Effector CD8-positive, alpha-beta T cell (primary cell): ENCODE measurements around the gene MPP4.
"Not testable (repeated sequence)": the region's sequence is repeated elsewhere in the genome, so short reads cannot be mapped to it uniquely, and the experiment has no call there.

Experiments
- DNase-seq: peaks from one replicate; lab custom pipeline; 2025; lab: John Stamatoyannopoulos, UW

The MPP4 gene

DNA sequence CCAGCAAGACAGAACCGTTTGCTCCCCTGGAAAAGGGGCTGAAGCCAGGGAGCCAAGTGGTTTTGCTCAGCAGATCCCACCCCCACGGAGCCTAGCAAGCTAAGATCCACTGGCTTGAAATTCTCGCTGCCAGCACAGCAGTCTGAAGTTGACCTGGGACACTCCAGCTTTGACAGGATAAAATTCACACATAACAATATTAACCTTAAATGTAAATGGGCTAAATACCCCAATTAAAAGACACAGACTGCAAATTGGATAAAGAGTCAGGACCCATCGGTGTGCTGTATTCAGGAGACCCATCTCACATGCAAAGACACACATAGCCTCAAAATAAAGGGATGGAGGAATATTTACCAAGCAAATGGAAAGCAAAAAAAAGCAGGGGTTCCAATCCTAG is 27.2 kb downstream of the MPP4 start:
- not testable (repeated sequence) for DNase-seq

DNA sequence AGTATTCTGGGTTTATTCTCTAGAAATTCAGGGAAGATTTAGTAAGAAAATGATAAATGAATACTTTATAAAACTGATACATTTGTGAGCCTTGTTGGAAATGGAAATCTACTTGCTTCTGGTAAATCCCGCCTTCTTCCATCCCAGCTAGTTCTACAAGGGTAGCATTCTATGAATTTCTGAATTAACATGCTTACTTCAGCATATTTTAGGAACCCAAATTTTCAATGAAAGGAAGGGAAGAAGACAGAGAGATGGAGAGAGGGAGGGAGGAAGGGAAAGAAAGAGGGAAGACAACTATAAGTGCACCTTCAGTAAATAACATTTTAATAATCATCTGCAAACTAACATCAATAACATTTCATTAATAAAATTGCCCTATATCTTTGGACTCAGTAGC is 28.6 kb downstream of the MPP4 start:
- DNase-seq: no peak

DNA sequence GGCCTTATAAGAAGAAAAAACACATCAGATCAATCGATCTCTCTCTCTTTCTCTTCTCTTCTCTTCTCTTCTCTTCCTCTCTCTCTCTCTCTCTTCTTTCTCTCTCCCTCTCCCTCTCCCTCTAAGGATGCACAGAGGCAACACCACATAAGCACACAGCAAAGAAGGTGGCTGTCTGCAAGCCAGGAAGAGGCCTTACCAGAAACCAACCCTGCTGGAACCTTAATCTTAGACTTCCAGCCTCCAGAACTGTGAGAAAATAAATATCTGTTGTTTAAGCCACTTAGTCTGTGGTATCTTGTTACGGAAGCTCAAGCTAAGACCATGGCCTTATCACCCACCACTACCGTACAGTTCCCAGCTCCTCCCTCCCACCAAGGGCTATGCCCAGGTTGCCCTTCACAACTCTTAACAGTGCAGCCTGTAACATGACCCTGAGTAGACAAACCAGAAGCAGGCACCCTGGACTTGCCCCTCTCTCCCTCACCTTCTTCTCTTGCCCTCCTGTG is 30.0 kb downstream of the MPP4 start:
- no peak for DNase-seq

DNA sequence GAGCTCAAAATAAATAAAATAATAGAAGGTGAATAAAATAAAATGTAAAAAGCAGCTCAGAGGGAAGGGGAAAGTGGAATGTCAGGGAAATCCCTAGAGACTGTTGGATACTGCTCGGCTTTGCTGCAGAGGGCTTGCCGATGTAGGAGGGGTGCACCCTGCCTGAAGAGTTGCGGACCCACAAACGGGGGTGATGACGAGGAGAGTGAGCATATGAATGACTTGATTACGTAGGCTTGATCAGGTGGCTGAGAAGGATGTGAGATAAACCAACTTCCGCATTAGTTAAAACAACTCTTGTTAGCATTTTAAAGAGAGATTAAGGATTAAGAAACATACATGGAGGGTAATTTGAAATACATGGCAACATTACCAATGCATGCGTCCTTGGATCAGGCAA is 34.1 kb downstream of the MPP4 start:
- DNase-seq: no peak

DNA sequence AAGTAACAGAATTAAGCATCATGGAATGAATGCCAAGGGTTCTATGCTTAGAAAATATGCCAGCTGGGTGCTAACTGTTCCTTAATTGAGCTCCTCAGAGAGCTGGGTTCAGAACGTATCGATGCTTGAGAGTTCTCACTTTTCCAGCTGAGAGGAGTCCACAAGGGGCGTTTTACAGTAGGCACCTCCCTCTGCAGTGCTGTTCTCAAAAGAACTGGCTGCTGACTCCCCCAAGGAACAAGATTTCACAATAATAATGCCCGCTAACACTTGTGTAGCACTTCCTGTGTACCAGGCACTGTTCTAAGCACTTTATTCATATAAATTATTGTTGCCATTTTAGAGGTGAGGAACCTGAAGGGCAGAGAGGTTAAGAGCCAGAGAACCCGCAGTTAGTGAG is 37.1 kb downstream of the MPP4 start:
- DNase-seq: no peak

DNA sequence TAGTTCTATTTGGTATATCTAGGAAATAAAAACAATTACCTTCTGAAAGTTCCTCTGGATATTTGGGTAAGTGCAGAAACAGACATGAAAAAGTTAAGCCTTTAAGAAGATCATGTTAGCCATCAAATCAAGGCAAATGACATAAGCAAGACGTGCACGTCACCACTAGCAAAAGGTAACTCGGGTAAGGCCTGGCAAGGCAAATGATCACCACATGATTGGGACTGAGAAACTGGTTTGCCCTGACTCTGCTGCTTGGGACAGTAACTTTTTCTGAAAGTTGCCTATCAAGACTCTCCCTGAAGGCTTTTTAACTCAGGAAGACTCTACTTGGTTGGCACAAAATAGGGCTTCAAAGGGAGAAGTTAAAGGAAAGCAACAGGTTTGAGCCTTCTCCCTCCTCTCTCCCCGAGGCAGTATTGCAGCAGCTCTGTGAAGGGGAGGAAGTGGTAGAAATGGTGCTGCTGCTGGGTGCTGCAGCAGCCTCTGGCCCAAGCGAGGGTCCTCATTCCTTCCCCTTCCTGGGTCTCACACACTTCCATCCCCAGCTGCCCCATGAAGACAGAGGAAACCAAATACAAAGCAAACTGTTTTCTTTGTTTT is 38.0 kb downstream of the MPP4 start:
- DNase-seq: no peak

DNA sequence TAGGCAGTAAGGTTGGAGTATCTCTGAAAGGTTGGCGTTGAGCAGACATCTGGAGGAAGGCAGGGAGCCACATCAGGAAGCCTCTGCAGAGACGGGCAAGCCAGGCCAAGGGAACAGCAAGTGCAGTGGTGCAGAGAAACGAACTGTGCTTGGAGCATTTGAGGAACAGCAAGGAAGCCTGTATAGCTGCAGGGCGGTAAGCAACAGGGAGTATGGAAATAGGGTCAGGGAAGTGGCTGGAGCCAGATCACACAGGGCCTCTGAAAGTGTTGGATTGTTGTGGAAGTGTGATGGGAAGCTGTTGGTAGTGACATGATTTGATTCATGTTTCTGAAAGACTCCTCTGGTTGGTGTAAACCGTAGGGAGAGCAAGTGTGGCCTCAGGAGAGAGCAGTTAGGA is 41.7 kb downstream of the MPP4 start:
- no peak for DNase-seq

DNA sequence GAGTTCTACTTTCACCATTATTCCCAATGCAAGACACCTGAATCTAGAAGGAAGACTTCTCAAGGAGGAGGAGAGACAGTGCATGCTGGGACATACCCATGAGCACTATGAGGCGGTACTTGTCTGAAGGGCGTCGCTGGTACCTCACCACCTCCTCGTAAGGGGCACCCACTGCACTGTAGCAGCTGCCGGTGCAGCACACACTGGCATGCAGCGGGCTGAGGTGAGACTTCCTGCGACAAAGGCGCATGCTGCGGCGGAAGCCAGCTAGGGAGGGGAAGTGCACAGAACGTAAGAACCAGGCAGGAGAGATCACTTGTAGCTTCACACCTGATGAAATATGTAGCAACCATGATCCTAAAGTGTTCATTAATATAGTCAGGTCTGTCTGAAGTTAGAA is 42.3 kb downstream of the MPP4 start:
- no peak for DNase-seq

DNA sequence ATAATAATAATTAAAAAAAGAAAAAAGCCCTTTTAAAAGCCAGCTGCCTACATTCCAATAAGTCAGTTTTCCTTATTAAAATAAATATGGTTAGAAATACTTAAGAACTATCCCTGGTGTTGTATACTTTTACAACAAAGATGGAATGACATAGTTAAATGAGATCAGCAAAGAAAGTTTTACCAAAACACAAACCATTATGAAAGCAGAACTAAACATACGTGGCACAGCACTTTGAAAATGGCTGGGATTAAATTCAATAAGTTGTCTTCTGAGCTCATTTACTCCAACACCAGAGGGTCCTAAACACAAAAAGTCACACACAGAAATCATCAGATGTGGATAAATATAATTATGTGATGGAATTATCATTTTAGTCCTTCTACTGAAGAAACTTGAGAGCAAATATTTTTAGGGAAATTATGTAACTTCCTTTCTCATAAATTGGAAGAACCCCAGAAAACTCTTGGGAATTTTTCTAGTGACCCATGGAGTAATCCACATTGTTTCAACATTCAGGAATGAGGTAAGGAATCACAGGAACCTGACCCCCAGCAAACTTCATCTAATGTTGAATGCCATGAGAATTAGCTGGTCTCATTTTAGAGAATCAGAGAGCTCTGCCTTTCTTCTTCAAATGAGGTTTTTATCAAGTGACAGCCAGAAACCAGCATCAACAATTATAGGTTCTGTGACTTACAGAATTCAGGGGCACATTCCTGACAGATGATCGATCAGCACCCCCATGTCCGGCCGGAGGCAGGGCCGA is 43.6 kb downstream of the MPP4 start:
- no peak for DNase-seq

DNA sequence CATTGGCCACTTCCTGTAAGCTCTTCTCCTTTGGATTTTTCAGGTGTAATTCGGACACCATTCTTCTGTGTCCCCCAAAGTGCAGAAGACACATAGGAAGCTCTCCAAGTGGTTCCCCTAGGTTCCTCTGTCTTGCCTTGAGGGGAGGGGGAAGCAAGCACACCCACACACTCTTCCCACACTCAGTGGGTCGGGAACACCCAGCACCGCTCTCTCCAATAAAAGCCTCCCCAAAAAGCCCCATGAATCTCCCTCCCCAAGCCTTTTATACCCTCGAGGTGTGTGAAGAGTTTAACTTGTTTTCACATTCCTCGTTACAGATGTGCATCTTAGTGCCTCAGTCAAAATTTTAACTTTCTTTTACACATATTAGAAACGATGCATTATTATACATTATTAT is 45.2 kb downstream of the MPP4 start:
- DNase-seq: no peak

DNA sequence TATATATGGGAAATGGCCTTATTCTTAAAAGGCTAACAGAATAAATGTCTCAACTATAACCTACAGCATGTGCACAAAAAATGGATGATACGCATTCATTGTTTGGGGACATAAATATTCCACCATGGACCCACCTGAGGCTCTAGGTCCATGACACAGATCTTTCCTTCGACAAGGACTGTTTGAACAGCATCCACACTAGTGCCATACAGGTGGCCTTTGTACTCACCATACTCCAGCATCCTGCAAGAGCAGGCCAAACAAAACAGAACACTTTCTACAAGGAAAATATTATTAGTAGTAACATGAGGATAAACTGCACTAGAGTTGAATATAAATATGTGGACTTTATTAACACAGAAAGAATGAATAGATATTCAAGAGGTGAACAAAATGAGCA is 49.0 kb downstream of the MPP4 start:
- DNase-seq: no peak

DNA sequence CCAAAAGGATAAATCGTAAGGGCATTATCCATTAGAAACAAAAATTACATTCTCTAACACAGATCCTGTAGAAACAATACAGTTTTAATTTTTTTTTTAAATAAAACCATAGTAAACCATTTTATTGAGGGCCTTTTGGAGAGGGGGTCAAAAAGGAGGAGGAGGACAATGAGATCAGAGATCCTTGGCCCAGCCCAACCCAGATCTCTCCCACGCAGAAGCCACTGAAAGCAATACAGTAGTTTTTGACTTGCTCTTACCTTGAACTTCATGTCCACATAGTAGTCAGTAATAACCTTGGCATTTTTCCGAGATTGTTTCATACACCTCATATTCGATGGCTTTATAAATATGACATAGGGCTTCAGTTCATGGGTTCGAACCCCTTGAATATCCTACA is 51.0 kb downstream of the MPP4 start:
- no peak for DNase-seq

DNA sequence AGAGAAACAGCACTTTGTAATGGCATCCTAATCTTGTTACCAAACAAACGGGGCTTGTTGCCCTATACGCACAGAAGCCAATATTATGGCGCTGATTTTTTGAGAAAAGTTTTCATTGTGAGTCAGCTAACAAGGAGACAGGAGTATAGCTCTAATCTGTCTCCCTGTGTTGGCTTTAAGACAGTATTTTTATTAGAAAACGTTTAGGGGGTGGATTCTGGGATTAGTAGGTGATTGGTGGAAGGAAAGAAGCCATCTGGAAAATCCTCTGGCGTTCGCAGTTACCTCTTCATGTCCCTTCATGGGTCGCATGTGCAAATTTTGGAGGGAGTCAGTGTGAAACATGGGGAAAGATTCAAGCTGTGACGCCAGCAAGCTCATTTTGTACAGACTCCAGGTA is 54.4 kb downstream of the MPP4 start:
- no peak for DNase-seq

DNA sequence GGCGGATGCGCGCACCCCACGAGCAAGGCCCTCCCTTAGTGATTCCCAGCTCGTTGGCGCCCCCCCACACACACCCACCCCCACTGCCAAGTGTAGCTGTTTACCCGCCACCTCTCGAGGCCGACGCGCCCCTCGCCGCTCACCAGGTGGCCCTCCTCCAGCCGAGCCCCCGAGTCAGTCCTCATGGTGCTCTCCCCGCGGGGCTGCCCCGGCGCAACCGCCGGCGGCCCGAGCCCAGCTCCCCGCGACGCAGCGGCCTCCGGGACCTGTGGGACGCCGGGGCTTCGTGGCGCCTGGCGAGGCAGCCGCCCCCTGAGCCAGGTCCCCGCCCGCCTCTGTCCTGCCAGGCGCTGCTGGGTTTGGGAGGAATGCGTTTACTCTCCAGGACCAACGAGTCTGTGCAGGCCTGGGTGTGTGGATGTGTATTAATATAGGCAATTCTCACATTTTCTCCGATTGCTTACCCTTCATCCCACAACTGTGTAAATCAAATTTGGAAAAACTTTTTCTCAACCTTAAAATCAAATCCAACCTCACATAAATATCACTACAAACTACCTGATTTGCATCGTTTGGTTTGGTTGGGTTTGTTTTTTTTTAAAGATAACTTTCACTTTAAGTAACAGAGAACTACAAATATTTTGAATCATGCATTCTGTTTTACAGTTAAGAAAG is 55.1 kb downstream of the MPP4 start, which contains the start of gene TMEM237:
TSS of gene TMEM237 (minus strand) at position 288 of the 675 bp plus-strand sequence. CDS start at position 185, 103 bp downstream.
- DNase-seq: peak; percentile 54

DNA sequence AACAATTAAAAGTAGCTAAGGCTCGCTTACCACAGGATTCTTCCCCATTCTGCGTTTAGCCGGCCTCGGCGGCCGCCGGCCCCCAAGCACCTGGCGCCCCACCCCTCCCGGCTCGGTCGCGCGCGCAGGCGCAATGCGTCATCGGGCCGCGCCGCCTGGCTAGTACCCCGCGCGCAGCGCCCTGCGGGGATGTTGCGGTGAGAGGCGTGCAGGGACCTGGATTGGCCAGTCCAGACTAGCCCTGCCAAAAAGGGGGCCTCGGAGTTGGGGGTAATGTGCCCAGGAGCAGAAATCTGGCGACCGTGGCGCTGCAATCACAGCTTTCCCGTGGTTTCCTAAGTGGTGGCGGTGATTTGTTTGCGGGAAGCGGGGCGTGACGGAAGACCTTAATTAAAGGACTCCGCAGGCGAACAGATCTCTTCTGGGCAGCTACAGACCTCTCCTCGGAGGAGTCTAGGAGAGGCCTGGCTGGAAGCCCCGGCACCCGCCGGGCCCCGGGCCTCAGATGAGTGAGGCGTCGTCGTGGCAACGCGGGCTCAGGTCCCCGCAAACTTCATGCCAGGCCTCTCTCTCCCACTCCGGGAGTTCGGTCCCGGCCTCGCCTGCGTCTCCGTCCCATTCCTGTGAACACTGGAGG is 55.7 kb downstream of the MPP4 start:
- peak; percentile 78 for DNase-seq

DNA sequence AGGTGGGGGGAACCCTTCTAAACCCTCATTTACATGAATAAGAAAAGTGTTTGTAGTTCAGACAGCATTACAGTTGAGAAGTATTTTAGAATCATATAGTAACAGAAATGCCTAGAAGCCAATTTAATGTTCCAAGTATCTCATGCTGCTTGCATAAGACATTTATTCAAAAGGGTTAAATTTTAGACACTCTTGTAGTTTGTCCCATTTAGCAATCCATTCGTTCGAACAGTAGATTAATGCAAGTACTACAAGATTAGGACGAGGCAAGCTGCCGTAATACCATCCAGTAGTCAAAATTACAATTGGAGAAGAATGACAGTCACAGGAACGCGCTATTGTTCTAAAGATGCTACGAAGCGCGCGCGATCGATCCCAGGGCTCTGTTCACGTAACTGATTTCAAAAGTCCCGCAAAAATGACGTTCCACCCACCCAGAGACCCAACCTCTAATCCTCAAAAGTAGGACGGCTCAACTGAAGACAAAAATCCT is 56.3 kb downstream of the MPP4 start:
- no peak for DNase-seq

DNA sequence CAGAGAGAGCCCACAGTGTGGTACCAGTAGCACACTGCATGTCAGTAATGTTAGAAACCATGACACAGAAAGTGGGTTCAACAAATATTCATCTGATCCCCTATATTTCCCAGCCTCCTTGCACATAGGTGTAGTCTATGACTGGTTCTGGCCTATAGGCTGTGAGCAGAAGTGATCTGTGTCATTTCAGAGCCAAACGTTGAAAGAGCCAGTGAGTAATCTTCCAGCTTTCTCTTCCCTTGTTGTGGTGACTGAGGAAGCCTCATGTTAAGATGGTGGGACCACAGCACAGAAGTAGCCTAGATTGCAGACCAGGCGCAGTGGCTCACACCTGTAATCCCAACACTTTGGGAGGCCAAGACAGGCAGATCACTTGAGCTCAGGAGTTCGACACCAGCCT is 59.2 kb downstream of the MPP4 start:
- no peak for DNase-seq

DNA sequence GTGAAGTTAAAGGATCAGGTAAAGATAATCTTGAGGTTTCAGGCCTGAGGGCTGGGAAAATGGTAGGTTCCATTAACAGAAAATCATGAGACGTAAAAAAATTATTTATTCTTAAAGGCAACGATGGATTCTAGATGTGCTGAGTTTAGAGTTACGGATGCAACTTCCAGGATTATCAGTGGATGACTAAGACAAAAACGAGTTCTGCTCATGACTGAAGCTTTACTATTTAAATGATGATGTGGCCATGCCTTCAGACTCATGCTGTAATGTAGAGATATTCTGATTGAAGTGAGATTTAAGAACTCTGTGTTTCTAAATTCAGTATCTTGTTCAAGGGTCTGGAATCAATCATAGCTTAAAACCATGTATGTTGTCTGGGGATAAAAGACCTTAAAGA is 60.1 kb downstream of the MPP4 start:
- no peak for DNase-seq

DNA sequence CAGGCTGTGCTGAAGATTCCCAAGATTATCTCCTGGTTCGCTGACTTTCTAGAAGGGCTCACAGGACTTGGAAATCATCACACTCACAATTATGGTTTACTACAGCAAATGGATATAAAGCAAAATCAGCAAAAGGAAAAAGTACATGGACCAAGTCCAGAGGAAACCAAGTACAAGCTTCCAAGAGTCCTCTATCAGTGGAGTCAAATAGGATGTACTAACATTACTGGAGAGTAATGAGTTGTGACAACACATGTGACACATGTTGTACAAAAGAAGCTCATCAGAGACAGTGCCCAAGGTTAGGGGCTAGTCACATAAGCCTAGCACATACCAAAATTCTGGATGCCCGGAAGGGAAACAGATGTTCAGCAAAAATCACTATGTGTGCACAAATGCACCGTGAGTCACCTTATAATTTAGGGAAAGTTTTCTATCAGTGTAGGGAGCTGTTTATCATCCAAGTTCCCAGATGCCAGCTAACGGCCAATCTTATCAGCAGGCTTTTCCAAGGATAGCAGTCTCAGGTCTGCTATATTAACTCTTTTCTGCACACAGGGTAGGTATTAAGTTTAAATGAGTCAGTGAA is 64.7 kb downstream of the MPP4 start:
- no peak for DNase-seq

DNA sequence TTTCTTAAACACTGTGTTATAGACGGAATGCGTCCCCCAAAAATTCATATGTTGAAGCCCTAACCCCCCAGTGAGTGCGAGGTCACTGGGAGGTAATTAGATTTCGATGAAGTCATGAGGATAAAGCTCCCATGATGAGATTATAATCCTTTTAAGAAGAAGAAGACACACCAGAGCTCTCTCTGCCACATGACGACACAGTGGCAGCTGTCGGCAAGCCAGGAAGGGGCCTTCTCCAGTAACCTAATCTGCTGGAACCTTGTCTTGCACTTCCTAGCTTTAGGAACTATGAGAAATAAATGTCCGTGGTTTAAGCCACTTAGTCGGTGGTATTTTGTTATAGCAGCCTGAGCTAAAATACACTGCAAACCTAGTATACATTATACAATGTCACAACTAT is 67.4 kb downstream of the MPP4 start:
- no peak for DNase-seq

DNA sequence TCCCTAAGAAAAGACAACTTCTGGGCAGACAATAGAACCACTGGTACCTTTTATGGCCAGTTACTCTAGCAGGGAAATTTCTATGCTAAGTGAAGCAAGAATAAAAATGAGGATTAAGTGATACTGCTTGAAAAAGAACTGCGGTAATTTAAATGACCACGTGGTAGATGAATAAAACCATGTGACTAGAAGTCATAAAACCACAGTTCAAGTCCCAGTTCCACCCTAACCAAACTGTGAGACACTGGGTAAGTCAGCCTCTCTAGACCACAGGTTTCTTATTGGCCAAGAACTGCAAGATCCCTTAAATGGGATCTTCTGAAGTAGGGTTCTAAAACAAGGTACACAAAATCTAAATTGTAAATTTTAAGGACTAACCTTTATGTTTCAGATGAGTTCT is 67.9 kb downstream of the MPP4 start:
- DNase-seq: no peak

DNA sequence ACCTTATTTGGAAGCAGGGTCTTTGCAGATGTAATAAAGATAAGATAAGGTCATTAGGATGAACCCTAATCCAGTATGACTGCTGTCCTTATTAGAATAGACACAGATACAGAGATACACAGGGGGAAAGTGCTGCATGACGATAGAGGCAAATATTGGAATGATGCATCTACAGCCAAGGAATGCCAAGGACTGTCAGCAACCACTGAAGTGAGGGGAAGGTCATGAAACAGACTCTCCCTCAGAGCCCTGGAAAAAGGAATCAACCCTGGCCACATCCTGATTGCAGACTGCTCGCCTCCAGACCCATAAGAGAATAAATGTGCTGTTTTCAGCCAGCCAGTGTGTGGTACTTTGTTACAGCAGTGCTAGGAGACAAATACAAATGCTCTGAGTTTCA is 69.9 kb downstream of the MPP4 start:
- DNase-seq: no peak
